ENCODE measurements around the gene FBLIM1.

Gene FBLIM1, protein sequence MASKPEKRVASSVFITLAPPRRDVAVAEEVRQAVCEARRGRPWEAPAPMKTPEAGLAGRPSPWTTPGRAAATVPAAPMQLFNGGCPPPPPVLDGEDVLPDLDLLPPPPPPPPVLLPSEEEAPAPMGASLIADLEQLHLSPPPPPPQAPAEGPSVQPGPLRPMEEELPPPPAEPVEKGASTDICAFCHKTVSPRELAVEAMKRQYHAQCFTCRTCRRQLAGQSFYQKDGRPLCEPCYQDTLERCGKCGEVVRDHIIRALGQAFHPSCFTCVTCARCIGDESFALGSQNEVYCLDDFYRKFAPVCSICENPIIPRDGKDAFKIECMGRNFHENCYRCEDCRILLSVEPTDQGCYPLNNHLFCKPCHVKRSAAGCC

DNA sequence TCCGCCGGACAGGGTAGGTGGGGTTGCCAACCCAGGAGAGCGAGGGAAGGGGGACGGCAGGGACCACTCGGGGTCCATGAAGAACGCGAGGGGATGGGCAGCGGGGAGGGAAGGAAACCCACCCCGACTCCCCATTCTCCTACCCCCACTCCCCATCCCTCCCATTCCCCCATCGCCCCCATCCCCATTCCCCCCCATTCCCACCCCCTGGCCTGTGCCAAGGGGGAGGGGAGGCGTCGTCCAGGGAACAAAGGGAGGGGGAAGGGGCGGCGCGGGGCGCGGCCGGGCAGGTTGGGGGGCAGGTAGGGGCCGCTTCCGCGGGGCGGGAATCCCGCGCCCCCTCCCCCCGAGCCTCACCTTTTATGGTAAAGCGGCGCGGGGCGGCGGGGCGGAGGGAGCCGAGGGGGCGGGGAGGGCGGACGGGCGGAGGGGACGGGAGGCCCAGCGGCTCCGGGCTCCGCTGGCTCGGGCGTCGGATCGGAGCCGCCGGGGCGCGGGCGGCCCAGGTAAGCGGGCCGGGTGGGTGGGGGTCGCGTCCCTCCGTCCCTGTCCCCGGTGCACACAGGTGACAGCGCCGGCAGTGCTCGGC, at the start of gene FBLIM1:
Gene FBLIM1, plus strand, starts transcription at position 453 of the 589 bp plus-strand sequence. CDS start 6,189 bp downstream, outside the sequence.
- no peak for DNase-seq (ENCODE audit: low spot score)

GRCh38 chr1:15709226-15709625, 49.4 kb upstream of the FBLIM1 start:
- no peak for DNase-seq (ENCODE audit: low spot score)

DNA sequence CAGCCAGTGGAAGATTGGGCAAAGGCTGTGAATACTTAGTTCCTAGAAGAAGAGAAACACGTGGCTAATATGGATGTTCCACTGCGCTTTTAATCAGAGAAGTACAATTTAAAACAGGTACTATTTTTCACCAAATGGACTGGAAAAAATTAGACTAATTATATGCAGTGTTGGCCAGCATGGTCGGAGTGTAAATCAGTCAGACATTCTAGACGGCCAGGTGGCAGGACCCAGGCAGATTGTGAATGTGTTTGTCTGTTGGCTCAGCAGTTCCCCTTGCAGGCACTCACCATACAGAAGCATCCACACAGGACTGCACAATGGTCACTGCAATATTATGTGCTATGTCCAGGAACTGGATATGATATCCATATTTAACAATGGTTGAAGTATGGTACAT, 46.4 kb upstream of the FBLIM1 start:
- DNase-seq (ENCODE audit: low spot score) = peak; percentile 12

- DNase-seq (ENCODE audit: low spot score) = peak; percentile 90
These were observed 44.0 kb upstream of the FBLIM1 start for GRCh38 chr1:15714406-15715136.

DNA sequence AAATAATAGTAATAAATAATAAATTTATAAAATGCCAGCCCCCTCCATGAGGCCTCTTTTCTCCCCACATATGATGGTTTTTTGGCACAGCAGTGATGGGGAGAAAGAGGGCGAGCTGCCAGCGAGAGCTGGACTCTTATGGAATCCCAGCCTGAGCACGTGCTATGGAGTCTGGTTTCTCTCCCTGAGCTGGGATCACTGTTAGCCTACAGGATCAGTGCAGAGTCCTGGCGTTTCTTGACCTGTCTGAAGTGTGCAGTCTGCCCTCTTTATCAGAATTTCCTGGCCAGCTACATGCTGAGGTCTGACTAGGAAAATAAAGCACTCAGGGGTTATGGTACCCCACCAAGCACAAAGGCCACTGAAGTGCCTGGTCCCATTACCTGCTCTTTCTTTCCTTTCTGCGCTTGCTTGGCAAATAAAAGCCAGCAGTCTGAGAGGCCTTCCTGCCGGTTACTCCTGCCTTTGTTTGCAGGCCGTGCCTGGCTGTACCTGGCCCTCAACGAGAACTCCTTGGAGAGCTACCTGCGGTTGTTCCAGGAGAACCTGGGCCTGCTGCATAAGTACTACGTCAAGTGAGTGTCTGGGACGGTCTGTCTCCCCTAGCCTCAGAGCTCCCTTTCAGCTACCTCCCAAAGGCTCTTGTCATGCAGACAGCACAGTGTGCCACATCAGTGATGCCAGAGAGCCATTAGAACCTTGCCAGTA, 41.0 kb upstream of the FBLIM1 start:
- no peak for DNase-seq (ENCODE audit: low spot score)

DNA sequence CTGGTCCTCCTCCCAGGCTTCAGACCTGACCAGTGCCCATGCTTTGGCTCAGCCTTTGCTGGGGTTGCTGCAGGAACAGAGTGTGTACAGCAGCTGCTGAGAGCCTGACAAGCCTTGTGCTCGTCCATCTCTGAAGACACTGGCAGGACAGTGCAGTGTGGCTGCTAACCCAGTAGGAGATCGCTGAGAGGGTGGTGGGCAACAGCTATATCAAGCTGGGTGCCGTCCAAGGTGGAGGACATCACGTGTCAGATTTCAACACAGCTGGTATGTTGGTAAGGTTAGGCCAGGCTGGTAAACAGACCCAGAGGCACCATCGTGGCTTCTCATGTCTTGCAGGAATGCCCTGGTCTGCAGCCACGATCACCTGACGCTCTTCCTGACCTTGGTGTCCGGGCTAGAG, 40.4 kb upstream of the FBLIM1 start:
- no peak for DNase-seq (ENCODE audit: low spot score)

DNA sequence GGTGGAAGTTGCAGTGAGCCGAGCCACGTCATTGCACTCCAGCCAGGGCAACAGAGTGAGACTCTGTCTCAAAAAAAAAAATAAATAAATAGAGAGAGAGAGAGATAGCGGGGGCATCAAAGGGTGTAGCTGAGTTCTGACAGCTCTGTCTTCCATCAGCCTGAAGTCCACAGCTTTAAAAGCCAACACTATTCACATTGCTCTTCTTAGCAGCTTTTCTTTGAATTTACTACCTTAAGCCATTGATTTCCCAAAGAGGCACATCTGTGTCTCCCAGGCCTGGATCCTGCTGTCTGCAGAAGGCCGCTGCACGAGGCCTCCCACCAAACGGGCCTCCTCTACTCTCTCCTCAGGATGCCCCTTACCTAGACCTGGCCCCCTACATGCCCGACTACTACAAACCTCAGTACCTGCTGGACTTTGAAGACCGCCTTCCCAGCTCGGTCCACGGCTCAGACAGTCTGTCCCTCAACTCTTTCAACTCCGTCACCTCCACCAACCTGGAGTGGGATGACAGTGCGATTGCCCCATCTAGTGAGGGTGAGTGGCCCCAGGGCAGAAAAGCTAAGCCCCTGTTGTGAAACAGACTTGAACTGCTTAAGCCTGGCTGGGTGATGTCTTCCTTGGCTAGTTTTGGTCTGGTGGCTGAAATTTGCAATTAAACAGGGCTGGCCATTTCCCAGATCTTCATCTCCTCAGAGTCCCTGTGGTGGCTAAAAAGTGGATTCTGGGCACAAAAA, 39.0 kb upstream of the FBLIM1 start:
- DNase-seq (ENCODE audit: low spot score) = no peak

DNA sequence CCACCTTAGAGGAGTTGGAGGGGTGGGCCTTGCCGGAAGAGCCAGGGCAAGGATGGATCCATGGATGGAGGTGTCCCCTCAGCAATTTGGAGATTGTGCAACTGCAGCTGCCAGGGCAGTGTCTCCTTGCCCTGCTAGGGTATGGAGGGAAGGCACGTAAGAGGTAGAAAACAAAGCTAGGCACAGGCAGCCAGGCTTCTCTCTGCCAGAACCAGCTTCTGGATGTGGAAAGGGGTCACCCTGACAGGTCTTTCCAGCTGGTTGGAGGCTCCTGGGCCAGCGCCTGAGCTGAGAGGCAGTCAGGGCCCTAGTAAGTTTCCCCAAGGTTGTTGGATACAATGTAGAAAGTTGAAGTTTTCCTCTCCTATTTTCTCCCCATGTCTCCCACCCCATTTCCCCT, 37.7 kb upstream of the FBLIM1 start:
- no peak for DNase-seq (ENCODE audit: low spot score)

DNA sequence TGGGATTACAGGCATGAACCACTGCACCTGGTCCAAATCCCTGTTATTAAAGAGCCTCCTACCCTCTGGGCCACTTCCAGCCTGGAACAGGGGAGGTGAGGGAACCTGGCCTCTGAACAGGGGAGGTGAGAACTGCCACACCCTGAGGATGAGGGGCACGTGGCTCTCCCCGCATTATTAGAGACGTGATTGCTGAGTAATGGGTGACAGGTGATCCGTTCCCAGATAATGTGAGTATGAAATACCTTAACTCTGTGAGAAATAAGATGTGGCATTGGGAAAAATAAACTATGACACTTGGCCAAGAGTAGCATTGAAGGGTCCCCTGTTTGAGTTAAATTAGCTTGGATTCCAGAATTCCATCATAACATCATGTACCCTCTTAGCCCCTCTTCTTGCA, 36.2 kb upstream of the FBLIM1 start:
- no peak for DNase-seq (ENCODE audit: low spot score)

- no peak for DNase-seq (ENCODE audit: low spot score)
These were observed 35.6 kb upstream of the FBLIM1 start for GRCh38 chr1:15722836-15723532.

GRCh38 chr1:15723631-15724246, 34.9 kb upstream of the FBLIM1 start:
- DNase-seq (ENCODE audit: low spot score) = no peak

GRCh38 chr1:15724949-15725880, 33.4 kb upstream of the FBLIM1 start:
- DNase-seq (ENCODE audit: low spot score) = no peak

GRCh38 chr1:15726508-15726907, 32.1 kb upstream of the FBLIM1 start:
- DNase-seq (ENCODE audit: low spot score) = no peak

- no peak for DNase-seq (ENCODE audit: low spot score)
These were observed 31.6 kb upstream of the FBLIM1 start for GRCh38 chr1:15727021-15727420.

DNA sequence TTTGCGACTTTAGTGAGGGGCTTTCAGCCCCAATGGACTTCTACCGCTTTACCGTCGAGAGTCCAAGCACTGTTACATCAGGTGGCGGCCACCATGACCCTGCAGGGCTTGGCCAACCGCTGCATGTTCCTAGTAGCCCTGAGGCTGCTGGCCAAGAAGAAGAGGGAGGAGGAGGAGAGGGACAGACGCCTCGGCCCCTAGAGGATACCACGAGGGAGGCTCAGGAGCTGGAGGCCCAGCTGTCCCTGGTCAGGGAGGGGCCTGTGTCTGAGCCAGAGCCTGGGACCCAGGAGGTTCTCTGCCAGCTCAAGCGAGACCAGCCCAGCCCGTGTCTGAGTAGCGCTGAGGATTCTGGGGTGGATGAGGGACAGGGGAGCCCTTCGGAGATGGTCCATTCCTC, 31.2 kb upstream of the FBLIM1 start:
- no peak for DNase-seq (ENCODE audit: low spot score)

GRCh38 chr1:15727866-15728534, 30.6 kb upstream of the FBLIM1 start:
- DNase-seq (ENCODE audit: low spot score) = no peak

GRCh38 chr1:15728937-15729657, 29.5 kb upstream of the FBLIM1 start:
- DNase-seq (ENCODE audit: low spot score) = no peak

DNA sequence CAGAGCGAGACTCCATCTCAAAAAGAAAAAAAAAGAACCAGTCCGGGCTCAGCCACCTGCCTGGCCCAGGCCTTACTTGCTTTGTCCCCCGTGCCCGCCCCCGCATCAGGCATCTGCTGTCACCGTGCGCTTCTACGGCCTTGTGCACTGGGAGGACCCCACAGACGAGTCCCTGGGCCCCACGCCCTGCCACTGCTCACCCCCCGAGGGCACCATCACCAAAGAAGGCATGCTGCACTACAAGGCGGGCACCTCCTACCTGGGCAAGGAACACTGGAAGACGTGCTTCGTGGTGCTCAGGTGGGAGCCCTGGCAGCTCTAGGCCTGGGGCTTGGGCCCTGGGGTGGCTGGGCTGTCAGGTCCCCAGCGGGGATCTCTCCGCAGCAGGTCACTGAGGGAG, 28.2 kb upstream of the FBLIM1 start:
- DNase-seq (ENCODE audit: low spot score) = no peak

Measured in pons (tissue), 1 donor.